ENCODE measurements around the gene ITPKA.

GRCh38 chr15:41550066-41550775 lies 56.5 kb downstream of the ITPKA start:
- no peak for TF ChIP-seq CTCF (conservative IDR thresholded peaks at IDR 0.05; ENCODE audit: low read depth, low read length)
- no peak for TF ChIP-seq EZH2 (IDR thresholded peaks at IDR 0.05; ENCODE audit: borderline replicate concordance, low read depth, low read length, poor library complexity, severe bottlenecking)
